Gastroesophageal sphincter (tissue), 3 donors: Measurements from ENCODE around the gene CPSF7.

Experiments
- CTCF ChIP-seq, 4 experiments: fragments of 200-600 bp in 2 of 4; fragments of 450-650 bp in 2 of 4; sonication (generic) in 1 of 4; IDR thresholded peaks; one replicate each; pipeline ENCODE4 v1.5.1; 2017 to 2019; ENCODE audit warnings: antibody characterized with exemption in 4 of 4, mild to moderate bottlenecking in 2 of 4, moderate library complexity in 2 of 4
- EP300 ChIP-seq: sonication (generic); formaldehyde crosslinking; IDR thresholded peaks from one replicate; pipeline ENCODE4 v1.6.1; 2017; ENCODE audit warnings: antibody characterized with exemption, mild to moderate bottlenecking
- POLR2AphosphoS5 ChIP-seq: sonication (generic); formaldehyde crosslinking; IDR thresholded peaks from one replicate; pipeline ENCODE4 v1.6.1; 2017; ENCODE audit warnings: antibody characterized with exemption

DNA sequence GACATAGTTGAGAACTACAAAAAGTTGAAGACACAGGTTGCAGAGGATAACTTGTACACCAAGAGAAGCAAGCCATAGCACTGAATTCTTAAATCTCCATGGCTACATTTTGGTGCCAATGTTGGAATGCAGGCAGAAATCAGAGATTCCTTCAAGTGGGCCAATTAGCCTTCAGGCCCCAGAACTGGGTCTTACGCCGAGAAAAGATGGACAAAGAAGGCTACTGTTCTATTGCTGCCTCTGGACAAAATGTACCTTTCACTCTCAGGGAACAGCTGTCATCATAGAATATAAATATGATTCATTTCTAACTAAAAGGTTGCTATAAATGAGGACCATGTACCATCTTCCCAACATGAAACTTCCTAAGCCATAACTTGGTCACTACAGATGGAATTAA lies 23.7 kb downstream of the CPSF7 start:
- TF ChIP-seq CTCF (IDR thresholded peaks at IDR 0.05): no peak
- no peak for TF ChIP-seq POLR2AphosphoS5
- no peak for TF ChIP-seq EP300
